GM12891 (cell line): ENCODE data around the gene FGF21.

Experiments
- PAX5 ChIP-seq: IDR thresholded peaks from 2 replicates; pipeline ENCODE4 v1.6.1; 2011; ENCODE audit warnings: low read length, moderate library complexity, mild to moderate bottlenecking; ENCODE audit not compliant: insufficient read depth, severe bottlenecking
- POLR2A ChIP-seq: IDR thresholded peaks from 2 replicates; pipeline ENCODE4 v1.6.1; 2011; ENCODE audit warnings: low read depth, low read length, control low read depth
- POLR2AphosphoS5 ChIP-seq: IDR thresholded peaks from 2 replicates; pipeline ENCODE4 v1.6.1; 2011; ENCODE audit warnings: low read depth, low read length, control low read depth
- POU2F2 ChIP-seq: IDR thresholded peaks from 2 replicates; pipeline ENCODE4 v1.6.1; 2011; ENCODE audit warnings: low read depth, mild to moderate bottlenecking, control low read depth, low read length, moderate library complexity
- SPI1 ChIP-seq: IDR thresholded peaks from 2 replicates; pipeline ENCODE4 v1.6.1; 2011; ENCODE audit warnings: low read depth, low read length, control low read depth
- TAF1 ChIP-seq: IDR thresholded peaks from 2 replicates; pipeline ENCODE4 v1.6.1; 2011; ENCODE audit warnings: low read depth, low read length, control low read depth

- TF ChIP-seq POLR2A (no peak), POLR2AphosphoS5 (no peak), POU2F2 (no peak), TAF1 (no peak), PAX5 (no peak), SPI1 (no peak)
Observed at GRCh38 chr19:48772503-48772953, 17.2 kb downstream of the FGF21 start.
